Raji (cell line): ENCODE measurements around the gene ARL14.

Source experiments
- POLR2A ChIP-seq: IDR thresholded peaks from 2 replicates; pipeline ENCODE4 v1.6.1; 2011; ENCODE audit warnings: low read depth, low read length, control low read depth; ENCODE audit not compliant: insufficient read depth

Gene ARL14

GRCh38 chr3:160665784-160666526 lies 11.0 kb upstream of the ARL14 start:
- 0 out of 2 replicates have a peak, but pooled peaks have one; percentile 15 for TF ChIP-seq POLR2A

- no peak for TF ChIP-seq POLR2A
Measured at GRCh38 chr3:160667452-160667851, 9.5 kb upstream of the ARL14 start.

- TF ChIP-seq POLR2A: no peak
Measured at GRCh38 chr3:160668454-160668853, 8.5 kb upstream of the ARL14 start.

- no peak for TF ChIP-seq POLR2A
Measured at GRCh38 chr3:160671231-160671630, 5.7 kb upstream of the ARL14 start.

- TF ChIP-seq POLR2A: no peak
Measured at GRCh38 chr3:160671995-160672394, 5.0 kb upstream of the ARL14 start.

GRCh38 chr3:160673188-160673587 lies 3.8 kb upstream of the ARL14 start:
- no peak for TF ChIP-seq POLR2A

- no peak for TF ChIP-seq POLR2A
Measured at GRCh38 chr3:160675566-160676124, 1.3 kb upstream of the ARL14 start.

GRCh38 chr3:160677459-160677881 lies 510 bp downstream of the ARL14 start:
- no peak for TF ChIP-seq POLR2A

GRCh38 chr3:160678292-160678842 lies 1.4 kb downstream of the ARL14 start:
- no peak for TF ChIP-seq POLR2A

GRCh38 chr3:160684368-160684740 lies 7.4 kb downstream of the ARL14 start:
- TF ChIP-seq POLR2A: no peak

- no peak for TF ChIP-seq POLR2A
Measured at GRCh38 chr3:160685144-160685766, 8.3 kb downstream of the ARL14 start.

- no peak for TF ChIP-seq POLR2A
Measured at GRCh38 chr3:160686955-160687535, 10.1 kb downstream of the ARL14 start.

- TF ChIP-seq POLR2A: no peak
Measured at GRCh38 chr3:160691151-160691550, 14.2 kb downstream of the ARL14 start.

- TF ChIP-seq POLR2A: no peak
Measured at GRCh38 chr3:160691962-160692361, 15.0 kb downstream of the ARL14 start.

- TF ChIP-seq POLR2A: no peak
Measured at GRCh38 chr3:160693191-160693590, 16.2 kb downstream of the ARL14 start.

GRCh38 chr3:160694345-160694744 lies 17.4 kb downstream of the ARL14 start:
- TF ChIP-seq POLR2A: no peak
